Upper lobe of left lung (tissue), 6 donors: ENCODE measurements around the gene ANKRD24. TPM values are rescaled to one million over a fixed set of nuclear protein-coding genes. Genes with fewer than 3 reads are reported as not detected.
A peak's percentile ranks its signal among the peaks of the same experiment; 100 is the strongest.

Experiments used
- ATAC-seq, 2 donors: fragments of 200-7000 bp; cut with Tn5 transposase; one replicate each; pipeline ENCODE4 v1.9.1; 2022; ENCODE audit warnings: mild to moderate bottlenecking in 2 of 2, moderate library complexity in 2 of 2; ENCODE audit not compliant: low FRiP score in 2 of 2
- DNase-seq, 2 donors: peaks; one replicate each; pipeline ENCODE4 v3.0.0-alpha.2; 2019 to 2020
- H3K27ac ChIP-seq, 4 donors: fragments of 200-600 bp; sonication (generic); one replicate each; pipeline ENCODE4 v1.5.1; 2016 to 2019
- H3K27me3 ChIP-seq, 4 donors: fragments of 200-600 bp; sonication (generic); one replicate each; pipeline ENCODE4 v1.5.1; 2017 to 2019
- H3K36me3 ChIP-seq, 4 donors: fragments of 200-600 bp; sonication (generic); one replicate each; pipeline ENCODE4 v1.5.1; 2016 to 2019
- H3K4me1 ChIP-seq, 4 donors: fragments of 200-600 bp; sonication (generic); one replicate each; pipeline ENCODE4 v1.5.1; 2018 to 2019
- H3K4me3 ChIP-seq, 4 donors: fragments of 200-600 bp; sonication (generic); one replicate each; pipeline ENCODE4 v1.5.1; 2017 to 2019; ENCODE audit warnings: mild to moderate bottlenecking in 2 of 4, moderate library complexity in 1 of 4
- H3K9me3 ChIP-seq, 4 donors: fragments of 200-600 bp; sonication (generic); one replicate each; pipeline ENCODE4 v1.5.1; 2018 to 2019
- EP300 ChIP-seq, 4 donors: sonication (generic); formaldehyde crosslinking; IDR thresholded peaks; one replicate each; pipeline ENCODE4 v1.5.1; 2017; ENCODE audit warnings: antibody characterized with exemption in 4 of 4, control low read depth in 2 of 4
- POLR2A ChIP-seq, 4 donors: fragments of 450-650 bp; IDR thresholded peaks; one replicate each; pipeline ENCODE4 v1.5.1; 2016 to 2017; ENCODE audit warnings: antibody characterized with exemption in 4 of 4, mild to moderate bottlenecking in 2 of 4
- POLR2AphosphoS5 ChIP-seq, 2 donors: sonication (generic); formaldehyde crosslinking; IDR thresholded peaks; one replicate each; pipeline ENCODE4 v1.5.1; 2017; ENCODE audit warnings: antibody characterized with exemption in 2 of 2
- WGBS, 2 donors: methylation state at CpG; one replicate each; pipeline ENCODE4 v1.1.5; 2017 to 2018; 5-methylcytosine and 5-hydroxymethylcytosine counted together
- total RNA-seq, 6 donors: library from RNA; depleted of rRNA in 4 of 6; stranded (reverse); fragments of >200 nt in 4 of 6; gene quantifications; one replicate each; pipeline versions ENCODE4 v1.1.0 to v1.2.1, GENCODE V29; 2016 to 2021
- TF ChIP-seq, protein P1 (sequence below), 6 experiments: fragments of 450-650 bp in 4 of 6; fragments of 200-600 bp in 2 of 6; sonication (generic) in 2 of 6; IDR thresholded peaks; one replicate each; pipeline ENCODE4 v1.5.1; 2016 to 2019; ENCODE audit warnings: antibody characterized with exemption in 6 of 6
- donor health status: DM: no; HTN: no; CAD: no; lungs with moderate emphysema.
- donor health status: DM: no; HTN: yes; CAD: no; lungs with severe emphysema.

The ANKRD24 gene
- total RNA-seq, 6 donors from 2014 or later: 0.46 to 10.5 (median 1.3) TPM

DNA sequence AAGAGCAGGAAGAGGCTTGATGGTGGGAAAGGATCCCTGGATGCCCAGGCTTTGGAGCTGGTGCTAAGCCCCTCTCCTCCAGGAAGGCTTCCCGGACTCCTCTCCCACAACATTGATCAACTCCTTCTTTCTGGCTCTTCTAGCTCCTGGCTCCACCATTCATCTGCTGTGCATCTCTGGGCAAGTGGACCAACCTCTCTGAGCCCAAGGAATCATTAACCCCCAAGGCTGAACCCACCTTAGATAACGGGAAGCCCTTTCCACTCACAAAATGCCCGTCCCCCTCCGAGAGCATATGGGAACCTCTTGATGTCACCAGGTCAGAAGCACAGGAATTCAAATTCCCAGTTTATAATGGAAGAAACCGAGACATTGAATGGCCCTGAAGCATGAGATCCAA, 5.3 kb upstream of the ANKRD24 start:
- H3K36me3 ChIP-seq: peaks cover 0 to 61% (median 31%) of the 10 kb centered on the region in 4 donors
- H3K4me3 ChIP-seq: no peak overlapping the region
- no peak for DNase-seq
- TF ChIP-seq EP300 (IDR thresholded peaks at IDR 0.05): no peak
- TF ChIP-seq, protein P1, sequence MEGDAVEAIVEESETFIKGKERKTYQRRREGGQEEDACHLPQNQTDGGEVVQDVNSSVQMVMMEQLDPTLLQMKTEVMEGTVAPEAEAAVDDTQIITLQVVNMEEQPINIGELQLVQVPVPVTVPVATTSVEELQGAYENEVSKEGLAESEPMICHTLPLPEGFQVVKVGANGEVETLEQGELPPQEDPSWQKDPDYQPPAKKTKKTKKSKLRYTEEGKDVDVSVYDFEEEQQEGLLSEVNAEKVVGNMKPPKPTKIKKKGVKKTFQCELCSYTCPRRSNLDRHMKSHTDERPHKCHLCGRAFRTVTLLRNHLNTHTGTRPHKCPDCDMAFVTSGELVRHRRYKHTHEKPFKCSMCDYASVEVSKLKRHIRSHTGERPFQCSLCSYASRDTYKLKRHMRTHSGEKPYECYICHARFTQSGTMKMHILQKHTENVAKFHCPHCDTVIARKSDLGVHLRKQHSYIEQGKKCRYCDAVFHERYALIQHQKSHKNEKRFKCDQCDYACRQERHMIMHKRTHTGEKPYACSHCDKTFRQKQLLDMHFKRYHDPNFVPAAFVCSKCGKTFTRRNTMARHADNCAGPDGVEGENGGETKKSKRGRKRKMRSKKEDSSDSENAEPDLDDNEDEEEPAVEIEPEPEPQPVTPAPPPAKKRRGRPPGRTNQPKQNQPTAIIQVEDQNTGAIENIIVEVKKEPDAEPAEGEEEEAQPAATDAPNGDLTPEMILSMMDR (IDR thresholded peaks at IDR 0.05): no peak
- no peak for TF ChIP-seq POLR2A (IDR thresholded peaks at IDR 0.05)
- TF ChIP-seq POLR2AphosphoS5 (IDR thresholded peaks at IDR 0.05): no peak
- ATAC-seq: no peak
- H3K4me1 ChIP-seq: peaks cover 15 to 25% (median 21%) of the 10 kb centered on the region in 4 donors
- no peaks in the 10 kb centered on the region for H3K27me3 ChIP-seq
- WGBS, 2 donors: 93 to 99% methylated on average over 5 of the region's 5 CpGs
- no peaks in the 10 kb centered on the region for H3K9me3 ChIP-seq
- H3K27ac ChIP-seq: no peak overlapping the region

DNA sequence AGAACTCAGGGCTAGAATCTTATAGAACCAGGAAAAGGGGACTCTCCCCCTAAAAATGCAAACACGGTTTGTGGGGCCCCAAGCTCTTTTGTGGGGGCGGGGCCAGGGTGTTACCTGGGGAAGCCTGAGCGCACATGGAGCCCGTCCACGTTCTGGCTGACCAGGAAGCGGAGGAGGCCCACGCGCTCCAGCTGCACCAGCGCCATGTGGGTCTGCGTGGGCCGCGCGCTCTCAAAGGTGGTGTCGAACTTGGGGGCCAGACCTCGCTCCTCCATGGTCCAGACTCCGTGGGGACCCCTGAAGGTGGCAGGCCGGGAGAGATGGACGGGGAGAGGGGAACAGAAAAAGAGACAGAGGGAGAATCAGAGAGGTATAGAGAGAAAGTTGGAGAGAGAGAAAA, 3.5 kb upstream of the ANKRD24 start:
- peaks cover 0 to 61% (median 30%) of the 10 kb centered on the region in 4 donors for H3K36me3 ChIP-seq
- H3K4me3 ChIP-seq: no peak overlapping the region
- TF ChIP-seq, protein P1 (IDR thresholded peaks at IDR 0.05): no peak
- no peaks in the 10 kb centered on the region for H3K27me3 ChIP-seq
- peak in 1 of 2 donors; percentile 75 for DNase-seq
- no peak for ATAC-seq
- H3K27ac ChIP-seq: no peak overlapping the region
- peaks cover 19 to 30% (median 25%) of the 10 kb centered on the region in 4 donors for H3K4me1 ChIP-seq
- WGBS, 2 donors: 90 to 95% methylated on average over 18 of the region's 18 CpGs
- H3K9me3 ChIP-seq: no peaks in the 10 kb centered on the region

DNA sequence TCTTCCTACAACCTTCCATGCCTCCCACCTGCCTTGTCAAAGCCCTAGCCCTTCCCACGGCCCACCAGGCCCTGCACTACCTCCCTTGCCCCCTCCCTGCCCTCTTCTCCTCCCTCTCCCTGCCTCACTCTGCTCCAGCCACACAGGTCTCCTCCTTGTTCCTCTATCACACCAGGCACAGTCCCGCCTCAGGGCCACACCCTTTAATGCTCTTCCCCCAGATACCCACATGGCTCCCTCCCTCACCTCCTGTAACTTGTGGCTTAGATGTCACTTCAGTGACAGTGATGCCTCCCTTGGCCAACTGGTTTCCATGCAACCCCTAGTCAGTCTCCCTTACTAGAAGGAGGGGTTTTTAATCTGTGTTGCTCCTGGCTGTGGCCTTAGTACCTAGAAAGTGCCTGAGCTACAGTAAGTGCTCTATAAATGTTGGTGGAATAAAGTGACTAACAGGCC, 1.4 kb upstream of the ANKRD24 start:
- ATAC-seq (no peak), DNase-seq (no peak)
- H3K4me1 ChIP-seq: peaks cover 19 to 33% (median 25%) of the 10 kb centered on the region in 4 donors
- no peaks in the 10 kb centered on the region for H3K9me3 ChIP-seq
- no peak for TF ChIP-seq EP300 (IDR thresholded peaks at IDR 0.05)
- no peak for TF ChIP-seq POLR2AphosphoS5 (IDR thresholded peaks at IDR 0.05)
- TF ChIP-seq, protein P1 (IDR thresholded peaks at IDR 0.05): no peak
- TF ChIP-seq POLR2A (IDR thresholded peaks at IDR 0.05): no peak
- H3K27ac ChIP-seq: no peak overlapping the region
- peak overlapping the region in 1 of 4 donors; percentile 94 for H3K4me3 ChIP-seq
- peaks cover 0 to 43% (median 16%) of the 10 kb centered on the region in 4 donors for H3K36me3 ChIP-seq
- no peaks in the 10 kb centered on the region for H3K27me3 ChIP-seq
- 78 to 84% methylated on average over 2 of the region's 2 CpGs for WGBS, 2 donors

DNA sequence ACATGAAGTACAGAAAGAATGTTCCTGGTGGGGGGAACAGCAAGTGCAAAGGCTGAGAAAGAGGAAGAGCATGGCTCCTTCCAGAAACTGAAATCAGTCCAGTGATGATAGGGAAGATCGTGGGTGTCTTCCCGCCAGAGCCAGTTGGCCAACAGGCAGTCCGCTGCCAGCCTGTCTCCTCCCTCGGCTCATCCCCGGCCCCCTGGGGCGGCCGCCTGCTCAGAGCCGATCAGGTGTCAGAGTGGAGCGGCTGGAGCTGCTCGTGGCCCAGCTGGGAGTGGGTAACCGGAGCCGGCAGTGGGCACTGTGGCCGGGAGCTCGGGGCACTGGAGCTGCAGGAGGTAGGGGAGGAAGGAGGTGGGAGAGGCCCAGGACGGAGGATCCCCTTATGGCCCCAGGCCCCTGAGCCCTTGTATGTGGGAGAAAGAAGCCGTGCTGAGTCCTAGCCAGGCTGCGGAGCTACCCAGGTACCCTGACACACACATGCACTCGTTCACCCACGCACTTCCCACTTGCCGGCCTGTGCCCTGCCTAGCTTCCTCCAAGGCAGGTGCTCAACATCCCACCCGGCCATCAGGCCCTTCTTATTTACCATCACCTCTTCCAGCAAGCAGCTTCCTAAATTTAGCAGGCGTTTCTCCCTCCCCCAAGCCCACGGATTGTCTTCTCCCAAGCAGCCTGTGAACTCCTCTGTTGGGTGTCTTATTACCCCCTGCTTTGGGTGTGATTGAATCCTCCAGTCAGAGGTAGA, 1.7 kb downstream of the ANKRD24 start:
- peaks cover 19 to 33% (median 25%) of the 10 kb centered on the region in 4 donors for H3K4me1 ChIP-seq
- H3K9me3 ChIP-seq: no peaks in the 10 kb centered on the region
- peaks cover 0 to 15% (median 1%) of the 10 kb centered on the region in 4 donors for H3K36me3 ChIP-seq
- peak in 1 of 2 donors; percentile 81 for DNase-seq
- H3K27me3 ChIP-seq: no peaks in the 10 kb centered on the region
- 39 to 43% methylated on average over 15 to 22 of the region's 23 CpGs for WGBS, 2 donors
- TF ChIP-seq, protein P1 (IDR thresholded peaks at IDR 0.05): no peak
- TF ChIP-seq EP300 (IDR thresholded peaks at IDR 0.05) (no peak), POLR2A (IDR thresholded peaks at IDR 0.05) (no peak), POLR2AphosphoS5 (IDR thresholded peaks at IDR 0.05) (no peak)
- H3K27ac ChIP-seq: no peak overlapping the region
- no peak overlapping the region for H3K4me3 ChIP-seq
- ATAC-seq: no peak
